Breast epithelium (tissue), 4 donors: ENCODE data around the gene RPH3AL. TPM values are rescaled to one million over a fixed set of nuclear protein-coding genes. Genes with fewer than 3 reads are reported as not detected.

Experiments used
- DNase-seq, 2 donors: peaks; one replicate each; pipeline ENCODE4 v3.0.0-alpha.2; 2019; ENCODE audit warnings: low spot score in 2 of 2
- H3K27ac ChIP-seq, 2 donors: fragments of 200-600 bp; sonication (generic) in 1 of 2; one replicate each; pipeline ENCODE4 v1.5.1; 2016 to 2019; ENCODE audit warnings: mild to moderate bottlenecking in 1 of 2
- H3K27me3 ChIP-seq, 2 donors: fragments of 200-600 bp; sonication (generic) in 1 of 2; one replicate each; pipeline versions ENCODE4 v1.5.1 to v1.6.0; 2017 to 2019; ENCODE audit warnings: control low read depth in 1 of 2, mild to moderate bottlenecking in 1 of 2
- H3K36me3 ChIP-seq: fragments of 200-600 bp; one replicate; pipeline ENCODE4 v1.5.1; 2019
- H3K4me1 ChIP-seq, 2 donors: fragments of 200-600 bp; sonication (generic); one replicate each; pipeline ENCODE4 v1.5.1; 2016 to 2019; ENCODE audit warnings: control low read depth in 1 of 2
- H3K4me3 ChIP-seq, 3 donors: fragments of 200-600 bp; sonication (generic); 1 replicate in 2 of 3; 2 replicates in 1 of 3; pipeline ENCODE4 v1.5.1; 2016 to 2019; ENCODE audit warnings: mild to moderate bottlenecking in 3 of 3, moderate library complexity in 2 of 3
- H3K9me3 ChIP-seq, 2 donors: fragments of 200-600 bp; sonication (generic) in 1 of 2; one replicate each; pipeline ENCODE4 v1.5.1; 2016 to 2019; ENCODE audit warnings: control low read depth in 1 of 2
- CTCF ChIP-seq, 3 donors: fragments of 450-650 bp; IDR thresholded peaks; one replicate each; pipeline ENCODE4 v1.5.1; 2016 to 2017; ENCODE audit warnings: antibody characterized with exemption in 3 of 3, mild to moderate bottlenecking in 3 of 3, moderate library complexity in 3 of 3
- POLR2A ChIP-seq: fragments of 450-650 bp; IDR thresholded peaks from one replicate; pipeline ENCODE4 v1.6.1; 2016; ENCODE audit warnings: antibody characterized with exemption, mild to moderate bottlenecking, moderate library complexity
- POLR2AphosphoS5 ChIP-seq, 3 donors: sonication (generic); formaldehyde crosslinking; IDR thresholded peaks; one replicate each; pipeline ENCODE4 v1.6.1; 2017; ENCODE audit warnings: antibody characterized with exemption in 3 of 3
- intact Hi-C: fragments of 100-400 bp; cut with DNase I; formaldehyde crosslinking; loops from one replicate; pipeline ENCODE4 v1.15.1; 2023; ENCODE audit warnings: low total_unique reads
- total RNA-seq, 3 donors: library from RNA; depleted of rRNA; stranded (reverse); fragments of >200 nt; gene quantifications; one replicate each; pipeline ENCODE4 v1.1.0, GENCODE V29; 2016

Gene RPH3AL
- total RNA-seq, 3 donors from 2014 or later = 9.6 to 15.7 (median 15.4) TPM

- TF ChIP-seq POLR2AphosphoS5 (IDR thresholded peaks at IDR 0.05) (no peak), CTCF (IDR thresholded peaks at IDR 0.05) (no peak), POLR2A (no peak)
- Histone ChIP-seq H3K36me3 (no peaks in the 10 kb centered on the region), H3K27ac (no peak overlapping the region), H3K4me1 (no peaks in the 10 kb centered on the region), H3K27me3 (no peaks in the 10 kb centered on the region), H3K9me3 (no peaks in the 10 kb centered on the region), H3K4me3 (no peak overlapping the region)
- intact Hi-C loops = no loop called here
- no peak for DNase-seq
Measured at GRCh38 chr17:357644-358043, 5.0 kb upstream of the RPH3AL start.

- DNase-seq = no peak
- Histone ChIP-seq H3K4me1 (no peaks in the 10 kb centered on the region), H3K27me3 (no peaks in the 10 kb centered on the region), H3K36me3 (no peaks in the 10 kb centered on the region), H3K27ac (no peak overlapping the region), H3K4me3 (no peak overlapping the region), H3K9me3 (no peaks in the 10 kb centered on the region)
- no peak for TF ChIP-seq POLR2AphosphoS5 (IDR thresholded peaks at IDR 0.05)
- intact Hi-C loops = no loop called here
Measured at GRCh38 chr17:356671-357434, 4.2 kb upstream of the RPH3AL start.

GRCh38 chr17:354651-355556 lies 2.3 kb upstream of the RPH3AL start:
- Histone ChIP-seq H3K36me3 (no peaks in the 10 kb centered on the region), H3K27me3 (no peaks in the 10 kb centered on the region), H3K4me3 (no peak overlapping the region), H3K4me1 (peaks cover 7 to 11% of the 10 kb centered on the region in 2 donors), H3K27ac (no peak overlapping the region), H3K9me3 (no peaks in the 10 kb centered on the region)
- intact Hi-C loops = no loop called here
- no peak for DNase-seq
- no peak for TF ChIP-seq CTCF (IDR thresholded peaks at IDR 0.05)
- no peak for TF ChIP-seq POLR2A

GRCh38 chr17:353838-354234 lies 1.2 kb upstream of the RPH3AL start:
- Histone ChIP-seq H3K9me3 (no peaks in the 10 kb centered on the region), H3K36me3 (no peaks in the 10 kb centered on the region), H3K4me1 (peaks cover 7 to 11% of the 10 kb centered on the region in 2 donors), H3K27ac (peak overlapping the region in 1 of 2 donors; percentile 95), H3K27me3 (no peaks in the 10 kb centered on the region), H3K4me3 (no peak overlapping the region)
- TF ChIP-seq CTCF (IDR thresholded peaks at IDR 0.05) (no peak), POLR2A (no peak), POLR2AphosphoS5 (IDR thresholded peaks at IDR 0.05) (no peak)
- no peak for DNase-seq
- intact Hi-C loops = no loop called here

GRCh38 chr17:353213-353837 lies 718 bp upstream of the RPH3AL start:
- no peaks in the 10 kb centered on the region for H3K9me3 ChIP-seq
- no peak for DNase-seq
- intact Hi-C loops = no loop called here
- no peaks in the 10 kb centered on the region for H3K36me3 ChIP-seq
- TF ChIP-seq POLR2AphosphoS5 (IDR thresholded peaks at IDR 0.05) (no peak), CTCF (IDR thresholded peaks at IDR 0.05) (no peak), POLR2A (no peak)
- H3K4me1 ChIP-seq = peaks cover 7 to 11% of the 10 kb centered on the region in 2 donors
- H3K27ac ChIP-seq = peak overlapping the region; percentile 73 to 95
- H3K27me3 ChIP-seq = no peaks in the 10 kb centered on the region
- H3K4me3 ChIP-seq = no peak overlapping the region
